HCT116 (cell line): ENCODE data around the gene DOCK1.

Experiments
- EZH2 ChIP-seq: fragments of 200-600 bp; sonication (generic); IDR thresholded peaks from 2 replicates; pipeline ENCODE4 v1.6.1; 2017; ENCODE audit warnings: antibody characterized with exemption, mixed run types
- POLR2A ChIP-seq: IDR thresholded peaks from 2 replicates; pipeline ENCODE4 v1.7.0; 2011; ENCODE audit warnings: borderline replicate concordance; ENCODE audit not compliant: insufficient read depth, insufficient read length; ENCODE audit errors: extremely low read depth
- TF ChIP-seq, protein P1 (sequence below), 3 experiments: fragments of 200-600 bp in 1 of 3; sonication (generic) in 1 of 3; IDR thresholded peaks in 2 of 3; conservative IDR thresholded peaks in 1 of 3; 2 replicates each; pipeline ENCODE4 v1.5.1; 2012 to 2017; ENCODE audit warnings: low read depth in 2 of 3, low read length in 2 of 3, antibody characterized with exemption in 1 of 3, borderline replicate concordance in 1 of 3, control low read depth in 1 of 3, mild to moderate bottlenecking in 1 of 3, mixed read lengths in 1 of 3, mixed run types in 1 of 3, moderate library complexity in 1 of 3; ENCODE audit not compliant: insufficient read depth in 1 of 3
- TF ChIP-seq, protein P2 (sequence below): IDR thresholded peaks from 2 replicates; pipeline ENCODE4 v1.6.1; 2012

DNA sequence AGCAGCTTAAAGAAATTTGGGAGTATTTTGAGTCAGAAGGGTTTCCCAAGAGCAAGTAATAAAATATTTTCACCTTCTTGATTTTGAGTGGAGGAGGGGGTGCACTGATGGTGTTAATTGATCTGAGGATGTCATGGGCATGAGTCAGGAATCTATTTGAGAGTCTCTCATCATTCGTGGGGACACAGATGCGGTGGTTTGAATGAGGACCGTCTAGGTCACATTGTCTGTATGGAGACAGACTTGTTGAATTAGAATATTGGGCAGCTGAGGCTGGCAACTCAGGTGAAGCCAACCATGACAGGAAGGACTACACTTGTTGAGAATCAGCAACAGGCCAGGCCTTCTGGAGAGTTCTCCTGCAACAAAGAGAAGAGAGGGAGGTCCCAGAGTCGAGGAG lies 164.2 kb downstream of the DOCK1 start:
- TF ChIP-seq, protein P1, sequence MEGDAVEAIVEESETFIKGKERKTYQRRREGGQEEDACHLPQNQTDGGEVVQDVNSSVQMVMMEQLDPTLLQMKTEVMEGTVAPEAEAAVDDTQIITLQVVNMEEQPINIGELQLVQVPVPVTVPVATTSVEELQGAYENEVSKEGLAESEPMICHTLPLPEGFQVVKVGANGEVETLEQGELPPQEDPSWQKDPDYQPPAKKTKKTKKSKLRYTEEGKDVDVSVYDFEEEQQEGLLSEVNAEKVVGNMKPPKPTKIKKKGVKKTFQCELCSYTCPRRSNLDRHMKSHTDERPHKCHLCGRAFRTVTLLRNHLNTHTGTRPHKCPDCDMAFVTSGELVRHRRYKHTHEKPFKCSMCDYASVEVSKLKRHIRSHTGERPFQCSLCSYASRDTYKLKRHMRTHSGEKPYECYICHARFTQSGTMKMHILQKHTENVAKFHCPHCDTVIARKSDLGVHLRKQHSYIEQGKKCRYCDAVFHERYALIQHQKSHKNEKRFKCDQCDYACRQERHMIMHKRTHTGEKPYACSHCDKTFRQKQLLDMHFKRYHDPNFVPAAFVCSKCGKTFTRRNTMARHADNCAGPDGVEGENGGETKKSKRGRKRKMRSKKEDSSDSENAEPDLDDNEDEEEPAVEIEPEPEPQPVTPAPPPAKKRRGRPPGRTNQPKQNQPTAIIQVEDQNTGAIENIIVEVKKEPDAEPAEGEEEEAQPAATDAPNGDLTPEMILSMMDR (IDR thresholded peaks at IDR 0.05 in 2 of 3, conservative IDR thresholded peaks at IDR 0.05 in 1 of 3; ENCODE audit: borderline replicate concordance in 1 of 3, insufficient read depth in 1 of 3, low read depth in 2 of 3, low read length in 2 of 3) = no peak
- no peak for TF ChIP-seq POLR2A
- TF ChIP-seq, protein P2, sequence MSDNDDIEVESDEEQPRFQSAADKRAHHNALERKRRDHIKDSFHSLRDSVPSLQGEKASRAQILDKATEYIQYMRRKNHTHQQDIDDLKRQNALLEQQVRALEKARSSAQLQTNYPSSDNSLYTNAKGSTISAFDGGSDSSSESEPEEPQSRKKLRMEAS = no peak
- no peak for TF ChIP-seq EZH2
